GM21619 (cell line): ENCODE results near the gene APP.

Experiments
- ATAC-seq: cut with Tn5 transposase; IDR thresholded peaks from one replicate; pipeline ENCODE4 v1.9.1; 2021; ENCODE audit not compliant: unreplicated experiment

Gene APP

GRCh38 chr21:26068776-26069175 is 101.8 kb downstream of the APP start:
- ATAC-seq = no peak

GRCh38 chr21:26067836-26068594 is 102.6 kb downstream of the APP start:
- no peak for ATAC-seq

GRCh38 chr21:26064506-26064905 is 106.1 kb downstream of the APP start:
- no peak for ATAC-seq

GRCh38 chr21:26061437-26061836 is 109.1 kb downstream of the APP start:
- no peak for ATAC-seq

- ATAC-seq = no peak
These were observed 110.0 kb downstream of the APP start for GRCh38 chr21:26060335-26061115.

- no peak for ATAC-seq
These were observed 112.9 kb downstream of the APP start for GRCh38 chr21:26057477-26058170.

- no peak for ATAC-seq
These were observed 114.7 kb downstream of the APP start for GRCh38 chr21:26055841-26056264.

- ATAC-seq = no peak
These were observed 115.6 kb downstream of the APP start for GRCh38 chr21:26055010-26055409.

- no peak for ATAC-seq
These were observed 118.5 kb downstream of the APP start for GRCh38 chr21:26052057-26052456.

GRCh38 chr21:26050857-26051256 is 119.7 kb downstream of the APP start:
- ATAC-seq = no peak

GRCh38 chr21:26049803-26050202 is 120.8 kb downstream of the APP start:
- ATAC-seq = no peak

- no peak for ATAC-seq
These were observed 123.1 kb downstream of the APP start for GRCh38 chr21:26047279-26047967.

GRCh38 chr21:26043891-26044290 is 126.7 kb downstream of the APP start:
- ATAC-seq = no peak

GRCh38 chr21:26042181-26042876 is 128.2 kb downstream of the APP start:
- ATAC-seq = no peak

GRCh38 chr21:26041431-26042180 is 129.0 kb downstream of the APP start:
- no peak for ATAC-seq

- no peak for ATAC-seq
These were observed 133.7 kb downstream of the APP start for GRCh38 chr21:26036916-26037315.

- ATAC-seq = no peak
These were observed 138.3 kb downstream of the APP start for GRCh38 chr21:26032263-26032662.

- ATAC-seq = no peak
These were observed 142.4 kb downstream of the APP start for GRCh38 chr21:26028183-26028582.

- ATAC-seq = no peak
These were observed 142.9 kb downstream of the APP start for GRCh38 chr21:26027696-26028095.
